Measurements from ENCODE around the gene RBM5.

DNA sequence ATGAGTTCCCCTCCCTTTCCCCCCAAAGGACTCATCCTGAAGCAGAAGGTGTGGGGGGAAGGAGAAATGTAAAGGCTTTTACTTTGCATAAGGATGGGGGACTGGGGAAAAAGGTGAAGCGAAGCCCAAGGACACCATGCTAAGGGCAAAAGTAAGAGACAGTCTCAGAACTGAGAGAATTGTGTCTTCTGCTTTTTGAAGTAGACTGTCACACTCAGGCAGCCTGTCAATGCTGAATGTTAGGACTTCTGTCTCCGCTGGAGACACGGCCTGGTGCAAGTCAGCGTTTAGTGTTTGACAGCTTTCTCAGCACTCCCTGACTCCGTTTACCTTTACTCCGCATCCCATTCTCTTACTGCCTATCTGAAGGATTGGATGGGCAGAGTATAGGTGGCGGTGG is 13.8 kb downstream of the RBM5 start:
- TF ChIP-seq, protein P1, sequence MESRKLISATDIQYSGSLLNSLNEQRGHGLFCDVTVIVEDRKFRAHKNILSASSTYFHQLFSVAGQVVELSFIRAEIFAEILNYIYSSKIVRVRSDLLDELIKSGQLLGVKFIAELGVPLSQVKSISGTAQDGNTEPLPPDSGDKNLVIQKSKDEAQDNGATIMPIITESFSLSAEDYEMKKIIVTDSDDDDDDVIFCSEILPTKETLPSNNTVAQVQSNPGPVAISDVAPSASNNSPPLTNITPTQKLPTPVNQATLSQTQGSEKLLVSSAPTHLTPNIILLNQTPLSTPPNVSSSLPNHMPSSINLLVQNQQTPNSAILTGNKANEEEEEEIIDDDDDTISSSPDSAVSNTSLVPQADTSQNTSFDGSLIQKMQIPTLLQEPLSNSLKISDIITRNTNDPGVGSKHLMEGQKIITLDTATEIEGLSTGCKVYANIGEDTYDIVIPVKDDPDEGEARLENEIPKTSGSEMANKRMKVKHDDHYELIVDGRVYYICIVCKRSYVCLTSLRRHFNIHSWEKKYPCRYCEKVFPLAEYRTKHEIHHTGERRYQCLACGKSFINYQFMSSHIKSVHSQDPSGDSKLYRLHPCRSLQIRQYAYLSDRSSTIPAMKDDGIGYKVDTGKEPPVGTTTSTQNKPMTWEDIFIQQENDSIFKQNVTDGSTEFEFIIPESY (IDR thresholded peaks at IDR 0.05; ENCODE audit: borderline replicate concordance, low read depth): no peak
- TF ChIP-seq POLR2AphosphoS5 (IDR thresholded peaks at IDR 0.05; ENCODE audit: low read depth, low read length) (no peak), RAD21 (IDR thresholded peaks at IDR 0.05; ENCODE audit: low read length) (no peak), EZH2phosphoT487 (IDR thresholded peaks at IDR 0.05; ENCODE audit: borderline replicate concordance, low read depth) (no peak)
- TF ChIP-seq, protein P2, sequence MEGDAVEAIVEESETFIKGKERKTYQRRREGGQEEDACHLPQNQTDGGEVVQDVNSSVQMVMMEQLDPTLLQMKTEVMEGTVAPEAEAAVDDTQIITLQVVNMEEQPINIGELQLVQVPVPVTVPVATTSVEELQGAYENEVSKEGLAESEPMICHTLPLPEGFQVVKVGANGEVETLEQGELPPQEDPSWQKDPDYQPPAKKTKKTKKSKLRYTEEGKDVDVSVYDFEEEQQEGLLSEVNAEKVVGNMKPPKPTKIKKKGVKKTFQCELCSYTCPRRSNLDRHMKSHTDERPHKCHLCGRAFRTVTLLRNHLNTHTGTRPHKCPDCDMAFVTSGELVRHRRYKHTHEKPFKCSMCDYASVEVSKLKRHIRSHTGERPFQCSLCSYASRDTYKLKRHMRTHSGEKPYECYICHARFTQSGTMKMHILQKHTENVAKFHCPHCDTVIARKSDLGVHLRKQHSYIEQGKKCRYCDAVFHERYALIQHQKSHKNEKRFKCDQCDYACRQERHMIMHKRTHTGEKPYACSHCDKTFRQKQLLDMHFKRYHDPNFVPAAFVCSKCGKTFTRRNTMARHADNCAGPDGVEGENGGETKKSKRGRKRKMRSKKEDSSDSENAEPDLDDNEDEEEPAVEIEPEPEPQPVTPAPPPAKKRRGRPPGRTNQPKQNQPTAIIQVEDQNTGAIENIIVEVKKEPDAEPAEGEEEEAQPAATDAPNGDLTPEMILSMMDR (IDR thresholded peaks at IDR 0.05): no peak
